Stimulated activated CD4-positive, alpha-beta T cell treated with anti-CD3 and anti-CD28 coated beads, Interleukin-2, amount 100 ng/mL, for 24 hours (primary cell): ENCODE measurements around the gene ARF6.
"Not testable (repeated sequence)": the region's sequence is repeated elsewhere in the genome, so short reads cannot be mapped to it uniquely, and the experiment has no call there.

Source experiments
- DNase-seq, 2 donors: peaks; one replicate each; pipeline ENCODE4 v3.0.0-alpha.2; 2020

ARF6 gene

DNA sequence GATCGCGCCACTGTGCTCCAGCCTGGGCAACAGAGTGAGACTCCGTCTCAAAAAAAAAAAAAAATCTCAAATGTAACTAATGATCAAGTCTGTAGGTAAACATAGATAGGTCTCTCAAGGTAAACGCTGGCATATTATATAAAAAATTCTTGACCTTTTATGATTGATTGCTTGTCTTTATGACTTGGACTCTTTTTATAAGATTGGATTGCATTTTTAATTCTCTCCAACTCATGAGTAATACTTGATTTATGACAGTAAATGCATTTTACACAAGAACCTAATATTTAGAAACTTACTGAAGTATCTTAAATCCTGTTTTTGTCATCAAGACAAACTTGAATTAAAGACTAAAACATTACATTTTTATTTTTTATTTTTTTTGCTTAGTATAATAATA lies 16.1 kb downstream of the ARF6 start:
- no peak for DNase-seq

DNA sequence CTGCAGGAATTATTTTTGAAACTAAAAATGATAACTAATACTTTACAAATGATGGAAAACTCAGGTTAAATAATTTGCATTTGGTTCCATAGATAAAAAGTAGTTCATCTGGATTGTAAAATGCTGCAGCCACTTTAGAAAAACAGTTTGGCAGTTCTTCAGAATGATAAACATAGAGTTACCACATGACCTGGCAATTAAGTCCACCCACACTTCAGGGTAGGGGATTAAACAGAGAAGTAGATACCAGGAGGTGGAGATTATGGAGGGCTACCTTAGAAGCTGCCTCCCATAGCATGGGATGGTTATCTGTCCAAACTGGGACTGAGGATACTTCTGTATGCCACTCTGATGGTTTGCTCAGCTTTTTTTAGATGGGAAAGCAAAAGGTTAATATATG lies 22.2 kb downstream of the ARF6 start:
- DNase-seq: no peak

GRCh38 chr14:49918706-49919105 lies 25.8 kb downstream of the ARF6 start:
- no peak for DNase-seq

DNA sequence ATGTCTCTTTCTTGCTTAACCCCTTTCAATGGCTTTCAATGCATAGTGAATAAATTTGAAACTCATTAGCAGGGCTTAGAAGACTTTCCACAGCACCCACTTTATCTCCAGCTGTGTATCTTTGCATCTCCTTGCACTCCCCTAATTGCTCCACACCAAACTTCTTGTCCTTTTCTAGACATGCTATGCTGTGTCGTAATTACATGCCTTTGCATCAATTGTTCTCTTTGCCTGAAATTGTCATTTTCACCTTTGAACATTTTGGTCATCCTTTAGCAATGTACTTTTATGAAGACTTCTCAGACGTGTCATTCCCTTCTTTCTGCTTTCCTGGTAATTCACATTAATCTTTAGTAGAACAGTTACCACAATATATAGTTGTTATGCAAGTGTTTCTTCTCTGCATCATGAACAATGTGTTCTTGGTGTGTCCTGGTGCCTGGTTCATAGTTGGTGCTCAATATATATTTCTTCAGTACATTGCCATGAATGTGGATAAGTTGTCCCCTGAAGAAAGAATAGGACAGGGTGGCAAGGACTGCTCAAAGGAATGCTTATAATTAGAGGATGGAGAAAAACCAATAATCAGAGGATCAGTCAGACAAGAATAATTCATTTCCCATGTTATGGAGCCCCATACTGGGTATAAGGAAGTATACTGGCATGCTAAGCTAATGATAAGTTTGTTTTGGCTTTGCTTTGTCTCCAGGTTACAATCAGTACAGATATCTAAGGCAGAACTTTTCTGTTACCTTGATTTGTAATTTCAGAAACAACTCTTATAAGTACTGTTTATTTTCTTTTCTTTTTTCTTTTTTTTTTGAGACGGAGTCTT lies 27.2 kb downstream of the ARF6 start:
- DNase-seq: no peak

- no peak for DNase-seq
These were observed 28.1 kb downstream of the ARF6 start for GRCh38 chr14:49920935-49921334.

GRCh38 chr14:49921401-49921800 lies 28.5 kb downstream of the ARF6 start:
- no peak for DNase-seq

GRCh38 chr14:49923442-49923841 lies 30.6 kb downstream of the ARF6 start:
- DNase-seq: no peak

DNA sequence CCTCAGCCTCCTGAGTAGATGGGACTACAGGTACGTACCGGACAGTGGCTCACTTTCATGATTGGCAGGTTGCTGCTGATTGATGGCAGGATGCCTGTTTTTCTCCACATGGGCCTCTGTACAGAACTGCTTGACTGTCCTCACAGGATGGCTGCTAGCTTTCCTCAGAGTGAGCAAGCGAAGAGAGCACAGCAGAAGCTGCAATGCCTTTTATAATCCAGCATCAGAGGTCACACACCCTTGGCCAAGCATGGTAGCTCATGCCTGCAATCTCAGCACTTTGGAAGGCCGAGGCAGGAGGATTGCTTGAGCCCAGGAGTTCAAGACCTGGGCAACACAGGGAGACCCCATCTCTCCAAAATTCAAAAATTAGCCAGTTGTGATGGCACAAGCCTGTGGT lies 31.0 kb downstream of the ARF6 start:
- DNase-seq: no peak

- DNase-seq: no peak
These were observed 32.0 kb downstream of the ARF6 start for GRCh38 chr14:49924852-49925251.

DNA sequence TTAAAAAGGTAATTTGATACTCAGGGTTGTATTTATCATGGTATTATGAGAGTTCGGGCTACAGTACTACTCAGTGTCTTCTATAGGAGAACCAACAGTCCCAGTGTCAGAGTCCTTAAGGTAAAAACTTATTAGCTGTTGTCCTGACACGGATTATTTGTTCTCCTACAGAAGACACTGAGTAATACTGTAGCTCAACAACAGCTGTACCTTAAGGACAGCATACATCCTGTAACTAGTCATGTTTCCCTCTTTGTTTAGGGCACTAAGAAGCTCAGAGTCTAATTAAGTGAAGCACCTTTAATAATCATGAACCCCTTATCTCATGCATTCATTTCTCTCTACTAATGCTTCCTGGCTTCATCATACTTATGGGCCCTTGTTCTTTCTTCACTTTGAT lies 33.9 kb downstream of the ARF6 start:
- no peak for DNase-seq

DNA sequence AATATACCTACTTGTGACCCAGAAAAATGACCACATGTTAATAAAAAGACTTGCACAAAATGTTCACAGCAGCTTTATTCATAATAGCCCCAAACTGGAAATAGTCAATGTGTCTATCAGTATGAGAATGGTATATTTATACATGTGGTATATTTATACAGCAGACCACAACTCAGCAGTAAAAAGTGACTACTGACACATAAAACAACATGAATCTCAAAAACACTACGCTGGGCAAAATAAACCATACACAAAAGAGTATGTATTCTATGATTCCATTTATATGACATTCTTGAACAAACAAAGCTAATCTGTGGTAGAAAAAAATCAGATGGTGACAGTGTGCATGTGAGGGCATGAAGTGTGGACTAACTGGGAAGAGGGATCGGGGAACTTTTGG lies 35.1 kb downstream of the ARF6 start:
- no peak for DNase-seq

GRCh38 chr14:49930720-49931119 lies 37.8 kb downstream of the ARF6 start:
- no peak for DNase-seq

GRCh38 chr14:49931523-49931922 lies 38.6 kb downstream of the ARF6 start:
- no peak for DNase-seq

DNA sequence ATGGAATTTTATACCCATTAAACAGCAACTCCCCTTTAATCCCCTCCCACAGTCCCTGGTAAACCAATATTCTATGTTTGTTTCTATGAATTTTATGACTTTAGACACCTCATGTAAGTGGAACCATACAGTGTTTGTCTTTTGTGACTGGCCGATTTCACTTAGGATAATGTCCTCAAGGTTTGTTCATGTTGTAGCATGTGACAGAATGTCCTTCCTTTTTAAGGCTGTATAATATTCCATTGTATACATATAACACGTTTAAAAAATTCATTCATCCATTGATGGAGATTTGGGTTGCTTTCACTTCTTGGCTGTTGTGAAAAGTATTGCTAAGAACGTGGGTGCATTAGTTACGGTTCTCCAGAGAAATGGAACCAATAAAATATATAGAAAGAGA lies 40.2 kb downstream of the ARF6 start:
- DNase-seq: no peak

- no peak for DNase-seq
These were observed 40.8 kb downstream of the ARF6 start for GRCh38 chr14:49933704-49934103.

GRCh38 chr14:49934646-49935045 lies 41.8 kb downstream of the ARF6 start:
- no peak for DNase-seq

DNA sequence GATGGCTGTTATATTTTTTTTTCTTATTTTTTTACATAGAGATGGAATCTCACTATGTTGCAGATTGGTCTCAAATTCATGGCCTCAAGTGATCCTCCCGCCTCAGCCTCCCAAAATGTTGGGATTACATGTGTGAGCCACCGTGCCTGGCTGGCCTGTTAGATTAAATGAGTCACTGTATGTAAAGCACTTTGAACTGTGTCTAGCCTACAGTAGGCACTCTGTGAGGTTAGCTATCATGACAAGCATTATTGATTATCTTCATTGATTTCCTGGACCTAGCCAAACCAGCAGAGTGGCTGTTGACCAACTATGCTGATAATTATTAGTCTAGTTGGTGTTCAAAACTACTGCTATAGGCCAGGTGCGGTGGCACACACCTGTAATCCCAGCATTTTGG lies 42.6 kb downstream of the ARF6 start:
- no peak for DNase-seq

GRCh38 chr14:49936246-49936645 lies 43.4 kb downstream of the ARF6 start:
- DNase-seq: not testable (repeated sequence)

DNA sequence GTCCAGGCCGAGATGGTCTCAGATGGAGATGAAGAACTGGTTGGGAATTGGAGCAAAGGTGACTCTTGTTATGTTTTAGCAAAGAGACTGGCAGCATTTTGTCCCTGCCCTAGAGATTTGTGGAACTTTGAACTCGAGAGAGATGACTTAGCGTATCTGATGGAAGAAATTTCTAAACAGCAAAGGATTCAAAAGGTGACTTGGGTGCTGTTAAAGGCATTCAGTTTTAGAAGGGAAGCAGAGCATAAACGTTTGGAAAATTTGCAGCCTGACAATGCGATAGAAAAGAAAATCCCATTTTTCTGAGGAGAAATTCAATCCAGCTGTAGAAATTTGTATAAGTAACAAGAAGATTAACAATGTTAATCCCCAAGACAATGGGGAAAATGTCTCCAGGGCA lies 44.0 kb downstream of the ARF6 start:
- not testable (repeated sequence) for DNase-seq

GRCh38 chr14:49939215-49939614 lies 46.3 kb downstream of the ARF6 start:
- not testable (repeated sequence) for DNase-seq

DNA sequence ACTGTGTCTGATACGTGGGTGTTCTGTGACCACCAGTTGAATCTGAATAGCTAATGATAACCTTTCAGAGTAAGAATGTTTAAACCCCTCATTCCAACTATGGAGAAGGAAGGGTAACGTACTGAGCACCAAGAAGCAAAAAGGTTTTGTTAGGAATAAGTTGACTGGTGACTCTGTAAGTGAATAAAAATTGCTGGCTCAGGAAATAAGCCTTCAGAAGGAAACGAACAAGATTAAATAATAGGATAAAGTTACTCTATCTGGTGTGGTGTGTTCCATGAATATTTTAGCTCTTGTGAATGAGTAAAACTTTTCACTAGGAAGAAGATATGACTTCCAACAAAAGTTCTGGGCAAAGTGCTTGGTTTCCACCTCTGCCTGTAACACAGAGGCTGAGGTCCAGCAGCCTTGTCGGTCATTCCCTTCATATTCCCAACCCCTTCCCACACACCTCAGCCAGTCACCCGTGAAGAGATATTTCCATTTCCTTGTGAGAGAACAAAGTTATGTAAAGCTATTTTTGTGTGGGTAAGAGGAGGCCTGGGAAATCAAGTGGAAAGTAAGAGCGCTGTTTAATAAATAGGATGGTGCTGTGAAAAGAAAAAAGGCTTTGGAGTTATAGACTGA lies 47.1 kb downstream of the ARF6 start:
- no peak for DNase-seq

DNA sequence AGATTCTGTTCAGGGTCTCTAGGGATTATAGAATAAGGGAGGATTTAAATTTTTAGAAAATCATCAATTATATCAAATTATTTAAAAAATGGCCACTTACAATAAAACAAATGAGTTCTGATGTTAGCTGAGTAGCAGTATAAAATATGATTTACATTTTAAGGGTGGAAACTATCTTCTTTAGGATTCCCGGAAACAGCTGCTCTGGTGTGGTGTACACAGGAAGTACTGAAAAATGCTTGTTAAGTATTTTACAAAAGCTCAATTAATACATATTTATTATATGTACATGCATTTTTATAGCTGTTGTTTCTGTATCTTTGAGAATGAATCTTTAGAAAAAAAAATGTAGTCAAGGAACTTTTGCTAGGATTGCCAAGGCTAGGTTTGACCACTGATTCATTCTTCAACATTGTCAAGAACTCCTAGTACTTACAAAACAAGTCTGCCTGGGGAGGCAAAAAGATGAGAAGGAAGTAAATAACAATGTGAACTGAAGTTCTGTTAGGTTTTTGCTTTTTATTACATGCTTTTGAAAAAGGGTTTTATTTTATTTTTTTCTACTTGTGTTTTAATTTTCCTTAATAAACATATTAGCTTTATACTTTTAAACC lies 48.0 kb downstream of the ARF6 start:
- DNase-seq: no peak

- no peak for DNase-seq
These were observed 49.2 kb downstream of the ARF6 start for GRCh38 chr14:49942090-49942489.

DNA sequence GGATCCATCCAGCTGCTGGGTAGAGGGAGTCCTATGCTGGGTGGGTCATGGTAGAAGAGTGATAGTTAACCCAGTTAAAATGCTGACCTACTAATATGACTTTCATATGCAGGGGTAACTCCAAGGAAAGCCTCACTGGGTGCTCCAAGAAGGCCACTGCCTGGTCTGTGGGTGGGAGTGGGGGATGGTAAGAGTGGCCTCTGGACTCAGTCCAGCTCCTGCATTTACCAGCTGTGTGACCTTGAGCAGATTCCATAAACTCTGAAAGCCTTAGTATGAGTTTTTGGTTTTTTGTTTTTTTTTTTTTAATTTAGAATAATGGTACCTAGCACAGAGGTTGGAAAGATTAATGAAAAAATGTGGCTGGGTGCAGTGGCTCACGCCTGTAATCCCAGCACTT lies 51.6 kb downstream of the ARF6 start:
- DNase-seq: no peak
